A549 (cell line): ENCODE results near the gene VARS2. TPM values are rescaled to one million over a fixed set of nuclear protein-coding genes. Genes with fewer than 3 reads are reported as not detected.

Source experiments
- ATAC-seq, 2 experiments: fragments of 200-7000 bp in 1 of 2; fragments of >200 bp in 1 of 2; cut with Nextera tagmentation in 1 of 2; cut with Tn5 transposase in 1 of 2; 3 replicates each; pipeline versions ENCODE4 v1.8.0 to v1.9.1; 2018 to 2020; ENCODE audit warnings: mild to moderate bottlenecking in 1 of 2, moderate library complexity in 1 of 2
- CTCF ChIA-PET: fragments of 300-600 bp; sonication (Branson Sonifier 250); formaldehyde crosslinking; extraction: SDS; loops from one replicate; lab custom pipeline; 2021; ENCODE audit warnings: antibody characterized with exemption, inconsistent platforms; lab: Yijun Ruan, JAX
- POLR2A ChIA-PET: fragments of 350-600 bp; formaldehyde crosslinking; extraction: SDS; loops from one replicate; lab custom pipeline; 2021; ENCODE audit warnings: antibody characterized with exemption, inconsistent platforms; lab: Yijun Ruan, JAX
- DNase-seq, 2 experiments: peaks; one replicate each; pipeline versions ENCODE4 v3.0.0 to v3.0.0-alpha.2; 2011 to 2016; ENCODE audit warnings: low read depth in 1 of 2, low spot score in 1 of 2
- FAIRE-seq: peaks from 2 replicates; lab custom pipeline; 2011; peaks lifted over from hg19 to GRCh38; lab: Jason Lieb, UNC
- H3K27ac ChIP-seq, 2 experiments: fragments of >200 bp; sonication (Bioruptor Twin); formaldehyde crosslinking; 3 replicates each; pipeline ENCODE4 v1.5.1; 2016 to 2017
- H3K4me1 ChIP-seq: fragments of >200 bp; sonication (Bioruptor Twin); formaldehyde crosslinking; 3 replicates; pipeline ENCODE4 v1.6.1; 2016
- H3K4me2 ChIP-seq: fragments of >200 bp; sonication (Bioruptor Twin); formaldehyde crosslinking; 3 replicates; pipeline ENCODE4 v1.6.1; 2016
- H3K4me3 ChIP-seq: fragments of >200 bp; sonication (Bioruptor Twin); formaldehyde crosslinking; 3 replicates; pipeline ENCODE4 v1.5.1; 2016
- H3K9me3 ChIP-seq: fragments of >200 bp; sonication (Bioruptor Twin); formaldehyde crosslinking; 3 replicates; pipeline ENCODE4 v1.6.1; 2016
- BCL3 ChIP-seq: fragments of >200 bp; sonication (Bioruptor Twin); formaldehyde crosslinking; IDR thresholded peaks from 3 replicates; pipeline ENCODE4 v1.6.1; 2016
- BHLHE40 ChIP-seq: IDR thresholded peaks from 2 replicates; pipeline ENCODE4 v1.6.1; 2012; ENCODE audit warnings: low read depth, low read length, inconsistent platforms
- CEBPB ChIP-seq, 2 experiments: fragments of >200 bp in 1 of 2; sonication (Bioruptor Twin) in 1 of 2; formaldehyde crosslinking in 1 of 2; IDR thresholded peaks; 2 replicates each; pipeline ENCODE4 v1.6.1; 2012 to 2016
- CHD2 ChIP-seq: fragments of 150-350 bp; IDR thresholded peaks from 2 replicates; pipeline ENCODE4 v1.6.1; 2014; ENCODE audit warnings: low read length; ENCODE audit not compliant: partially characterized antibody
- ELK1 ChIP-seq: fragments of 150-350 bp; IDR thresholded peaks from 2 replicates; pipeline ENCODE4 v1.6.1; 2014; ENCODE audit warnings: low read depth, mild to moderate bottlenecking, low read length
- HDAC2 ChIP-seq: fragments of 200-600 bp; sonication (generic); IDR thresholded peaks from 2 replicates; pipeline ENCODE4 v1.6.1; 2016
- HES2 ChIP-seq: fragments of >200 bp; sonication (Bioruptor Twin); formaldehyde crosslinking; IDR thresholded peaks from 2 replicates; pipeline ENCODE4 v1.6.1; 2016
- HMGXB4 ChIP-seq: fragments of 250-450 bp; sonication (Bioruptor Pico); IDR thresholded peaks from 2 replicates; pipeline ENCODE4 v1.5.0; 2021; ENCODE audit warnings: mild to moderate bottlenecking, moderate library complexity, borderline replicate concordance
- JUNB ChIP-seq: fragments of >200 bp; sonication (Bioruptor Twin); formaldehyde crosslinking; IDR thresholded peaks from 2 replicates; pipeline ENCODE4 v1.6.1; 2016
- MAFK ChIP-seq: fragments of 450-650 bp; IDR thresholded peaks from 2 replicates; pipeline ENCODE4 v1.6.1; 2014; ENCODE audit not compliant: partially characterized antibody
- MAZ ChIP-seq: fragments of 150-350 bp; IDR thresholded peaks from 2 replicates; pipeline ENCODE4 v1.6.1; 2014; ENCODE audit warnings: antibody characterized with exemption, low read depth, low read length, borderline replicate concordance
- MYC ChIP-seq: IDR thresholded peaks from 2 replicates; pipeline ENCODE4 v1.6.1; 2012; ENCODE audit warnings: mild to moderate bottlenecking, inconsistent platforms, low read length, improper control_type of control experiment, borderline replicate concordance
- NPAS2 ChIP-seq: fragments of 250-450 bp; sonication (Bioruptor Pico); IDR thresholded peaks from 2 replicates; pipeline ENCODE4 v1.8.0; 2022; ENCODE audit warnings: mild to moderate bottlenecking, moderate library complexity, borderline replicate concordance
- PHF8 ChIP-seq: fragments of 200-600 bp; sonication (generic); IDR thresholded peaks from 2 replicates; pipeline ENCODE4 v1.6.1; 2016; ENCODE audit warnings: low read depth, mild to moderate bottlenecking, antibody characterized with exemption, moderate library complexity, borderline replicate concordance
- RCOR1 ChIP-seq: fragments of 150-350 bp; IDR thresholded peaks from 2 replicates; pipeline ENCODE4 v1.6.1; 2014; ENCODE audit warnings: antibody characterized with exemption, low read length, low read depth
- REST ChIP-seq: fragments of 200-600 bp; sonication (generic); IDR thresholded peaks from 2 replicates; pipeline ENCODE4 v1.6.1; 2016; ENCODE audit warnings: antibody characterized with exemption, mild to moderate bottlenecking, moderate library complexity
- SREBF2 ChIP-seq: fragments of 450-650 bp; IDR thresholded peaks from 2 replicates; pipeline ENCODE4 v1.6.1; 2014; ENCODE audit warnings: mild to moderate bottlenecking, moderate library complexity
- TP53 ChIP-seq: fragments of 250-450 bp; sonication (Bioruptor Pico); IDR thresholded peaks from 2 replicates; pipeline ENCODE4 v1.5.0; 2021; ENCODE audit warnings: mild to moderate bottlenecking, moderate library complexity
- USF2 ChIP-seq: fragments of 450-650 bp; IDR thresholded peaks from 2 replicates; pipeline ENCODE4 v1.6.1; 2014; ENCODE audit warnings: antibody characterized with exemption
- ZC3H11A ChIP-seq: fragments of 450-650 bp; IDR thresholded peaks from 2 replicates; pipeline ENCODE4 v1.6.1; 2014; ENCODE audit warnings: antibody characterized with exemption, mild to moderate bottlenecking
- ZFP36 ChIP-seq: fragments of 450-650 bp; IDR thresholded peaks from 2 replicates; pipeline ENCODE4 v1.6.1; 2014; ENCODE audit warnings: borderline replicate concordance; ENCODE audit not compliant: partially characterized antibody
- WGBS: methylation state at CpG from one replicate; pipeline ENCODE4 v1.1.6; 2017; ENCODE audit errors: missing lambda C conversion rate; 5-methylcytosine and 5-hydroxymethylcytosine counted together
- polyA plus RNA-seq, 4 experiments: library from polyadenylated mRNA; depleted of rRNA in 3 of 4; stranded (reverse); fragments of >200 nt; fragmentation: RNase III in 1 of 4; extraction: RNeasy Plus Mini Kit Qiagen cat#74134 plus additional on column Dnase treatment in 1 of 4; gene quantifications; 2 replicates in 3 of 4; 3 replicates in 1 of 4; pipeline ENCODE4 v1.2.3, GENCODE V29; 2011 to 2017

VARS2 gene
- polyA plus RNA-seq, 2 of the 4 experiments (the other 2 are of a cell fraction) = 15.0 to 15.5 TPM

- Histone ChIP-seq H3K4me2 (0 out of 3 replicates have a peak overlapping the region, but pooled peaks have one; percentile 8), H3K27ac (no peak overlapping the region), H3K4me1 (no peaks in the 10 kb centered on the region), H3K9me3 (no peaks in the 10 kb centered on the region), H3K4me3 (no peak overlapping the region)
- peak in 1 of 2 experiments; percentile 21; a peak in 1 of 6 replicates for ATAC-seq
- ChIA-PET POLR2A (interaction anchor here (0.5 kb wide), 1 partner anchor 74 kb away, joined by 3 read pairs; no protein-coding TSS in a partner anchor), CTCF (interaction anchor here (1.0 to 2.7 kb wide), 4 partner anchors 9 to 109 kb away, joined by 3 to 6 read pairs (median 4); no protein-coding TSS in a partner anchor)
- WGBS = 54% methylated on average over 9 of the region's 9 CpGs
- no peak for TF ChIP-seq RCOR1
- peak in 1 of 2 experiments; percentile 25; a peak in 1 of 4 replicates for TF ChIP-seq CEBPB (IDR thresholded peaks at IDR 0.05)
- no peak for TF ChIP-seq JUNB
- no peak for TF ChIP-seq NPAS2
- no peak for TF ChIP-seq HES2
- TF ChIP-seq MAFK = no peak
- DNase-seq = no peak
- FAIRE-seq = no peak
Observed at GRCh38 chr6:30960907-30961673, 47.1 kb downstream of the VARS2 start.

- Histone ChIP-seq H3K4me2 (no peak overlapping the region), H3K9me3 (no peaks in the 10 kb centered on the region), H3K27ac (no peak overlapping the region), H3K4me1 (no peaks in the 10 kb centered on the region), H3K4me3 (no peak overlapping the region)
- DNase-seq (no peak), FAIRE-seq (no peak), ATAC-seq (no peak)
- ChIA-PET CTCF (interaction anchor here (2.1 to 2.7 kb wide), 2 partner anchors 20 to 108 kb away, joined by 4 to 6 read pairs; no protein-coding TSS in a partner anchor), POLR2A (no interaction called here)
- TF ChIP-seq CHD2 = no peak
- TF ChIP-seq HMGXB4 = no peak
- no peak for TF ChIP-seq ZFP36
- TF ChIP-seq BCL3 = no peak
- no peak for TF ChIP-seq PHF8
- TF ChIP-seq HES2 = no peak
- TF ChIP-seq REST = no peak
- no peak for TF ChIP-seq MAZ
- no peak for TF ChIP-seq ZC3H11A
- TF ChIP-seq SREBF2 = no peak
- TF ChIP-seq HDAC2 = no peak
- no peak for TF ChIP-seq RCOR1
- TF ChIP-seq BHLHE40 = no peak
- no peak for TF ChIP-seq USF2
- no peak for TF ChIP-seq MYC
- TF ChIP-seq TP53 (CRISPR knock-in tag) = no peak
- TF ChIP-seq ELK1 = no peak
Observed at GRCh38 chr6:30962716-30963115, 48.7 kb downstream of the VARS2 start.
